Calu3 (cell line): ENCODE measurements around the gene OCEL1. TPM values are rescaled to one million over a fixed set of nuclear protein-coding genes. Genes with fewer than 3 reads are reported as not detected.
"Not testable (repeated sequence)": the region's sequence is repeated elsewhere in the genome, so short reads cannot be mapped to it uniquely, and the experiment has no call there.

Experiments
- BruUV-seq: library from RNA; stranded (reverse); fragments of 400-500 nt; replicated peaks from 2 replicates; lab custom pipeline; 2021; lab: Mats Ljungman, UMichigan
- CTCF ChIA-PET: fragments of 300-600 bp; sonication (Branson Sonifier 250); formaldehyde crosslinking; loops from one replicate; lab custom pipeline; 2022; ENCODE audit warnings: antibody characterized with exemption; lab: Charles Lee
- DNase-seq: peaks from one replicate; pipeline ENCODE4 v3.0.0; 2022
- H3K27ac Mint-ChIP-seq: one replicate; pipeline ENCODE4 v1.8.0; 2022; ENCODE audit warnings: mixed read lengths; ENCODE audit not compliant: unreplicated experiment
- H3K27me3 Mint-ChIP-seq: one replicate; pipeline ENCODE4 v1.8.0; 2022; ENCODE audit warnings: mixed read lengths; ENCODE audit not compliant: unreplicated experiment
- H3K36me3 Mint-ChIP-seq: one replicate; pipeline ENCODE4 v1.8.0; 2022; ENCODE audit warnings: mild to moderate bottlenecking, moderate library complexity, mixed read lengths; ENCODE audit not compliant: insufficient read depth, unreplicated experiment
- H3K4me1 Mint-ChIP-seq: one replicate; pipeline ENCODE4 v1.8.0; 2022; ENCODE audit warnings: mild to moderate bottlenecking, low read depth, mixed read lengths; ENCODE audit not compliant: unreplicated experiment
- H3K4me3 Mint-ChIP-seq: one replicate; pipeline ENCODE4 v1.8.0; 2022; ENCODE audit warnings: mild to moderate bottlenecking, low read depth, moderate library complexity, mixed read lengths; ENCODE audit not compliant: unreplicated experiment
- H3K9me3 Mint-ChIP-seq: one replicate; pipeline ENCODE4 v1.8.0; 2022; ENCODE audit warnings: low read depth, mixed read lengths; ENCODE audit not compliant: unreplicated experiment
- intact Hi-C: fragments of 100-400 bp; cut with micrococcal nuclease; formaldehyde crosslinking; loops from one replicate; pipeline ENCODE4 v1.10.0; 2022; ENCODE audit not compliant: unreplicated experiment
- total RNA-seq: library from RNA; stranded (reverse); gene quantifications from 2 replicates; pipeline ENCODE4 v1.2.3, GENCODE V29; 2022
- TF ChIP-seq, protein P1 (sequence below): fragments of 200-600 bp; IDR thresholded peaks from one replicate; pipeline ENCODE4 v1.8.0; 2022; ENCODE audit warnings: antibody characterized with exemption; ENCODE audit not compliant: unreplicated experiment

The OCEL1 gene
- total RNA-seq, 1 experiment from 2014 or later: 12.2 TPM

DNA sequence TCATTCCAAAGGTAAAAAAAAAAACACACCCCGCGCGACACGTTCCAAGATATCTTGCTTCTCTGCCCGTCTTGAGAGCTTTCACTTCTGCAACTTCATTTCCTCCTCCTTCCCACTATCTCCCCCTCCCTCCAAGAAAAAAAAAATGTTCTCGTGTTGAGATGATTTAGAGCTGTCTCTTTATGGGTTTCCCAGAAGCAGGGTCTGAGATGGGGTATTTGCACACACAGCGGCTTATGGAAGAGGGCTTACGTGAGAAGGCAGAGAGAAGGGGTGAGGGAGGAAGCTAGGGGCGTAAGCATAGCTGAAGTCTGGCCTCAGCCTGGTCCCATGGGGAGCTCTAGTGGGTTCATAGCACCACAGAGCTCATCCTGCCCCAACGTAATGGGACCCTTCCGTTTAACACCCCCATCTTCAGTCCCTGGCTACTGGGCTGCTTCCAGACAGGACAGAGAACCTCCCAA is 42.1 kb upstream of the OCEL1 start:
- Mint-ChIP-seq H3K4me1 (no peaks in the 10 kb centered on the region), H3K9me3 (no peaks in the 10 kb centered on the region), H3K27me3 (no peaks in the 10 kb centered on the region), H3K27ac (no peak overlapping the region), H3K36me3 (peaks cover 20% of the 10 kb centered on the region), H3K4me3 (no peak overlapping the region)
- DNase-seq: no peak
- no TSS peak for BruUV-seq
- TF ChIP-seq, protein P1, sequence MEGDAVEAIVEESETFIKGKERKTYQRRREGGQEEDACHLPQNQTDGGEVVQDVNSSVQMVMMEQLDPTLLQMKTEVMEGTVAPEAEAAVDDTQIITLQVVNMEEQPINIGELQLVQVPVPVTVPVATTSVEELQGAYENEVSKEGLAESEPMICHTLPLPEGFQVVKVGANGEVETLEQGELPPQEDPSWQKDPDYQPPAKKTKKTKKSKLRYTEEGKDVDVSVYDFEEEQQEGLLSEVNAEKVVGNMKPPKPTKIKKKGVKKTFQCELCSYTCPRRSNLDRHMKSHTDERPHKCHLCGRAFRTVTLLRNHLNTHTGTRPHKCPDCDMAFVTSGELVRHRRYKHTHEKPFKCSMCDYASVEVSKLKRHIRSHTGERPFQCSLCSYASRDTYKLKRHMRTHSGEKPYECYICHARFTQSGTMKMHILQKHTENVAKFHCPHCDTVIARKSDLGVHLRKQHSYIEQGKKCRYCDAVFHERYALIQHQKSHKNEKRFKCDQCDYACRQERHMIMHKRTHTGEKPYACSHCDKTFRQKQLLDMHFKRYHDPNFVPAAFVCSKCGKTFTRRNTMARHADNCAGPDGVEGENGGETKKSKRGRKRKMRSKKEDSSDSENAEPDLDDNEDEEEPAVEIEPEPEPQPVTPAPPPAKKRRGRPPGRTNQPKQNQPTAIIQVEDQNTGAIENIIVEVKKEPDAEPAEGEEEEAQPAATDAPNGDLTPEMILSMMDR: no peak
- intact Hi-C loops: no loop called here
- CTCF ChIA-PET: no interaction called here

DNA sequence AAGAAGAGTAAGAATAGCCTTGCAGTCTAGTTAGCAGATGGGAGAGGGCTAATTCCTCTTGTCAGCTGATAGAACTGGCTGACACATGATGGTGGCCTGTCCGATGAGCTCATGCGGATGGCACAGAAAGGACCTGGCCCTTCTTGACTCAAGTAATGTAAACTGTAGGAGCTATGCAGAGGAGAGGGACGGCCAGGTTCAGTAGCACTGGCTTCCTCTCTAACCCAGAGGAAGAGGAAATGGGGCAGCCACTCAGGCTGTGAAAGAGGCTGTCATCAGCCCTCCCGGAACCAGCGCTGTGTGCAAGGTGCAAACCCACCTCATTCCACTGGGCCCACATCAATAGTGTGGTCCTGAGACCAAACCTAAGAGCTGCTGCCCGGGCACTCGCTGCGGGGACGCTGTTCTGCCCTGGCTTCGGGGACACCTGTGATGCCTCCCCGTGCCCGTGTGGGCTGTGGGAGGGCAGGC is 41.6 kb upstream of the OCEL1 start:
- Mint-ChIP-seq H3K36me3 (peaks cover 20% of the 10 kb centered on the region), H3K9me3 (no peaks in the 10 kb centered on the region), H3K4me1 (no peaks in the 10 kb centered on the region), H3K27me3 (no peaks in the 10 kb centered on the region), H3K27ac (no peak overlapping the region), H3K4me3 (no peak overlapping the region)
- CTCF ChIA-PET: no interaction called here
- intact Hi-C loops: no loop called here
- no peak for DNase-seq
- TF ChIP-seq, protein P1: no peak
- BruUV-seq: no TSS peak

GRCh38 chr19:17185590-17185989 is 40.4 kb upstream of the OCEL1 start:
- intact Hi-C loops: no loop called here
- peaks cover 20% of the 10 kb centered on the region for H3K36me3 Mint-ChIP-seq
- TF ChIP-seq, protein P1: no peak
- H3K27me3 Mint-ChIP-seq: no peaks in the 10 kb centered on the region
- H3K27ac Mint-ChIP-seq: no peak overlapping the region
- no TSS peak for BruUV-seq
- H3K4me3 Mint-ChIP-seq: no peak overlapping the region
- DNase-seq: no peak
- no peaks in the 10 kb centered on the region for H3K9me3 Mint-ChIP-seq
- CTCF ChIA-PET: no interaction called here
- H3K4me1 Mint-ChIP-seq: no peaks in the 10 kb centered on the region

- intact Hi-C loops, H3K9me3 Mint-ChIP-seq, H3K27ac Mint-ChIP-seq, H3K27me3 Mint-ChIP-seq, DNase-seq, CTCF ChIA-PET, H3K4me1 Mint-ChIP-seq, BruUV-seq, H3K4me3 Mint-ChIP-seq: not testable (repeated sequence)
- H3K36me3 Mint-ChIP-seq: peaks cover 14% of the 10 kb centered on the region
Measured at GRCh38 chr19:17191736-17192135, 34.3 kb upstream of the OCEL1 start.

DNA sequence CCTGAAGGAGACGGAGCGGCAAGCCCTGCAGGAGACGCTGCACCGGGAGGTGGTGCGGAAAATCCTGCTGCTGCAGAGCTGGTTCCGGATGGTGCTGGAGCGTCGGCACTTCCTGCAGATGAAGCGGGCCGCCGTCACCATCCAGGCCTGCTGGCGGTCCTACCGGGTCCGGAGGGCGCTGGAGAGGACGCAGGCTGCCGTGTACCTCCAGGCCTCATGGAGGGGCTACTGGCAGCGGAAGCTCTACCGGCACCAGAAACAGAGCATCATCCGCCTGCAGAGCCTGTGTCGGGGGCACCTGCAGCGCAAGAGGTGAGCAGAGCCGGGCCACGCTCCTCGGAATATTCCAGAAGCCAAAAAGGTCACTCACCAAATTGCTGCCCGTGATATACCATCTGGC is 33.3 kb upstream of the OCEL1 start:
- Mint-ChIP-seq H3K4me3 (no peak overlapping the region), H3K27me3 (no peaks in the 10 kb centered on the region), H3K36me3 (peaks cover 20% of the 10 kb centered on the region), H3K4me1 (no peaks in the 10 kb centered on the region), H3K9me3 (peaks cover 3% of the 10 kb centered on the region), H3K27ac (no peak overlapping the region)
- TF ChIP-seq, protein P1: no peak
- no TSS peak for BruUV-seq
- DNase-seq: no peak
- CTCF ChIA-PET: no interaction called here
- intact Hi-C loops: no loop called here
